Left lung (tissue), 10 donors: ENCODE data around the gene SPP1. TPM values are rescaled to one million over a fixed set of nuclear protein-coding genes. Genes with fewer than 3 reads are reported as not detected.
"Not testable (repeated sequence)": the region's sequence is repeated elsewhere in the genome, so short reads cannot be mapped to it uniquely, and the experiment has no call there.

Experiments used
- ATAC-seq: fragments of 200-7000 bp; cut with Tn5 transposase; one replicate; pipeline ENCODE4 v1.9.1; 2020; ENCODE audit warnings: moderate library complexity
- DNase-seq, 4 donors: peaks; one replicate each; pipeline ENCODE4 v3.0.0-alpha.2; 2013 to 2020
- H3K27ac ChIP-seq, 2 donors: fragments of 200-600 bp; sonication (generic) in 1 of 2; one replicate each; pipeline versions ENCODE4 v1.5.0 to v1.8.0; 2020 to 2021
- H3K27me3 ChIP-seq, 2 donors: fragments of 200-600 bp; sonication (generic) in 1 of 2; one replicate each; pipeline versions ENCODE4 v1.5.0 to v1.8.0; 2020 to 2021
- H3K36me3 ChIP-seq, 2 donors: fragments of 200-600 bp; sonication (generic) in 1 of 2; one replicate each; pipeline versions ENCODE4 v1.5.0 to v1.8.0; 2020 to 2021
- H3K4me1 ChIP-seq, 2 donors: fragments of 200-600 bp; one replicate each; pipeline ENCODE4 v1.8.0; 2021
- H3K4me3 ChIP-seq, 2 donors: fragments of 200-600 bp; sonication (generic) in 1 of 2; one replicate each; pipeline versions ENCODE4 v1.5.0 to v1.8.0; 2020 to 2021; ENCODE audit warnings: mild to moderate bottlenecking in 1 of 2
- H3K9me3 ChIP-seq, 2 donors: fragments of 200-600 bp; sonication (generic) in 1 of 2; one replicate each; pipeline versions ENCODE4 v1.5.0 to v1.8.0; 2020 to 2021
- CTCF ChIP-seq, 2 donors: fragments of 200-600 bp; sonication (generic) in 1 of 2; IDR thresholded peaks; one replicate each; pipeline versions ENCODE4 v1.5.0 to v1.8.0; 2021; ENCODE audit warnings: antibody characterized with exemption in 2 of 2
- intact Hi-C, 2 donors: fragments of 100-400 bp; cut with DNase I; formaldehyde crosslinking; loops; one replicate each; pipeline versions ENCODE4 v1.11.2 to v1.14.2; 2022
- polyA plus RNA-seq, 6 donors: library from polyadenylated mRNA; unstranded; fragments of 120-200 nt; gene quantifications; one replicate each; pipeline ENCODE4 v1.2.1, GENCODE V29; 2013; ENCODE audit not compliant: insufficient read length in 6 of 6
- total RNA-seq, 2 donors: library from RNA; stranded (reverse); fragmentation: NEBNext Ultra II Directional; extraction: Animal tissue kit (Norgen Biotek cat#: 25700); gene quantifications; one replicate each; pipeline ENCODE4 v1.2.1, GENCODE V29; 2021
- donor health status: DM: no; HTN: yes; CAD: no.
- donor health status: DM: no; HTN: no; CAD: no.

Gene SPP1
- total and polyA plus RNA-seq, 8 donors: 37.6 to 229 (median 75.8) TPM

DNA sequence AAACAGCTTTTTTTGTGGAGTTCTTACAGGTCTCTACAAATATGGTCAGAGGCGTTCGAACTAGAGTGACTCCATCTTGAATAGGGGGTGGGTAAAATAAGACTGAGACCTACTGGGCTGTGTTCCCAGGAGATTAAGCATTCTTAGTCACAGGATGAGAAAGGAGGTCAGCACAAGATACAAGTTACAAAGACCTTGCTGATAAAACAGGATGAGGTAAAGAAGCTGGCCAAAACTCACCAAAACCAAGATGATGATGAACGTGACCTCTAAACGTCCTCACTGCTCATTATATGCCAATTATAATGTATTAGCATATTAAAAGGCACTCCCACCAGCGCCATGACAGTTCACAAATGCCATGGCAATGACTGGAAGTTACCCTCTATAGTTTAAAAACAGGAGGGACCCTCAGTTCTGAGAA, 42.8 kb upstream of the SPP1 start:
- TF ChIP-seq CTCF (IDR thresholded peaks at IDR 0.05): no peak
- Histone ChIP-seq H3K27ac (no peak overlapping the region), H3K27me3 (no peaks in the 10 kb centered on the region), H3K4me1 (no peaks in the 10 kb centered on the region), H3K36me3 (no peaks in the 10 kb centered on the region), H3K9me3 (peaks cover 0 to 11% of the 10 kb centered on the region in 2 donors), H3K4me3 (no peak overlapping the region)
- DNase-seq (no peak), ATAC-seq (no peak)
- intact Hi-C loops: no loop called here

DNA sequence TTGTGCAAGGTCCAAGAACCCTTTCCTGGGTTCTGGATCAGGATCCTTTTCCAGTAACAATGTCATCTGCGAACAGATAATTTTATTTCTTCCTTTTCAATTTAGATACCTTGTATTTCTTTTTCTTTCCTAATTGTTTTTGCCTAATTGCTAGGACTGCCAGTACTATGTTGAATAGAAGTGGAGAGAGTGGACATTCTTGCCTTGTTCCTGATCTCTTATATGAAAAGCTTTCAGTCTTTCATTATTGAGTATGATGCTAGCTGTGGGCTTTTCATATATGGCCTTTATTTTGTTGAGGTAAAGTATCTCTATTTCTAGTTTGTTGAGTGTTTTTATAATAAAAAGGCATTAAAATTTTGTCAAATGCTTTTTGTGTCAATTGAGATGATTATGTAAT, 42.2 kb upstream of the SPP1 start:
- Histone ChIP-seq H3K4me1 (no peaks in the 10 kb centered on the region), H3K4me3 (no peak overlapping the region), H3K27me3 (no peaks in the 10 kb centered on the region), H3K27ac (no peak overlapping the region), H3K36me3 (no peaks in the 10 kb centered on the region), H3K9me3 (peaks cover 0 to 11% of the 10 kb centered on the region in 2 donors)
- no peak for TF ChIP-seq CTCF (IDR thresholded peaks at IDR 0.05)
- intact Hi-C loops: no loop called here
- DNase-seq (no peak), ATAC-seq (no peak)

DNA sequence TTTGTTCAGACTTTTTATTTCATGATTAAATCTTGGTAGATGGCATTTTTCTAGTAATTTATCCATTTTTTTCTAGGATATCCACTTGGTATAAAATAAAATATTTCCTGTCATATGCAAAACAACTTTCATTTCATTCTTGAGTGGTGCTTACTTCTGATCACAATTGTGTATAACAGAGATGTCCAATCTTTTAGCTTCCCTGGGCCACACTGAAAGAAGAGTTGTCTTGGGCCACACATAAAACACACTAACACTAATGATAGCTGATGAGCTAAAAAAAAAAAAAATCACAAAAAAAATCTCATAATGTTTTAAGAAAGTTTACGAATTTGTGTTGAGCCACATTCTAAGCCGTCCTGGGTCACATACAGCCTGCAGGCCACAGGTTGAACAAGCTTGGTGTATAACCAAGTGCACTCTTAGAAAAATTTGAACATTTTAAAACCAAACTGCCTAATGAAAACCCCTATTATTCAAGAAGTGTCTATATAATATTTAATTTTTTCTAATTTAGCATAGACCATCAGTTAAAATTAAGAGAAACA, 41.3 kb upstream of the SPP1 start:
- TF ChIP-seq CTCF (IDR thresholded peaks at IDR 0.05): no peak
- H3K36me3 ChIP-seq: no peaks in the 10 kb centered on the region
- H3K9me3 ChIP-seq: peaks cover 0 to 11% of the 10 kb centered on the region in 2 donors
- H3K4me1 ChIP-seq: no peaks in the 10 kb centered on the region
- H3K27me3 ChIP-seq: no peaks in the 10 kb centered on the region
- DNase-seq: no peak
- no peak overlapping the region for H3K27ac ChIP-seq
- no peak for ATAC-seq
- intact Hi-C loops: no loop called here
- H3K4me3 ChIP-seq: no peak overlapping the region

DNA sequence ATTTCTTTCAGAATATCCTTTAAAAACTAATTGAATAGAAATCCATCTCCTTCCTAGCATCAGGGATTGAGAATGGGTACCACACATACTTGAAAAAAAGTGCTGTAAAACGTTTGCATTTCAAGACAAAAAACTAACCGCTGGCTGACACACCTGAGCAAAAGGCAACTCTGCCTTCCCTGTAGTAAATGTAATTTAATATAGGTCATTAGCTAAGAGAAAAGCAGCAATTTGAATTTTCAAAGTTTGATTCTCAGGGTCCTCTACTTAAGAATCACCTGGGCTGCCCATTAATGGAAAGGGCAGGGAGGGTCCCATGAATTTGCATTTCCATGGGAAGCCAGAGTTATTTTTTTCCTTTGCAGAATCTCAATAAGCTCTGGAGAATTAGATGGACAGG, 40.5 kb upstream of the SPP1 start:
- intact Hi-C loops: no loop called here
- no peak for TF ChIP-seq CTCF (IDR thresholded peaks at IDR 0.05)
- no peak for ATAC-seq

DNA sequence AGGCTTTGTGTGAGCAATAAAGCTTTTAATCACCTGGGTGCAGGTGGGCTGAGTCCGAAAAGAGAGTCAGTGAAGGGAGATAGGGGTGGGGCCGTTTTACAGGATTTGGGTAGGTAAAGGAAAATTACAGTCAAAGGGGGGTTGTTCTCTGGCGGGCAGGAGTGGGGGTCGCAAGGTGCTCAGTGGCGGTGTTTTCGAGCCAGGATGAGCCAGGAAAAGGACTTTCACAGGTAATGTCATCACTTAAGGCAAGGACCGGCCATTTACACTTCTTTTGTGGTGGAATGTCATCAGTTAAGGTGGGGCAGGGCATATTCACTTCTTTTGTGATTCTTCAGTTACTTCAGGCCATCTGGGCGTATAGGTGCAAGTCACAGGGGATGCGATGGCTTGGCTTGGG, 39.6 kb upstream of the SPP1 start:
- DNase-seq, H3K36me3 ChIP-seq, intact Hi-C loops, H3K9me3 ChIP-seq, H3K27me3 ChIP-seq, H3K4me1 ChIP-seq, H3K4me3 ChIP-seq, ATAC-seq, H3K27ac ChIP-seq: not testable (repeated sequence)

More for the DNA sequence above, 40.5 kb upstream of the SPP1 start:
- no peak overlapping the region for H3K4me3 ChIP-seq
- H3K27ac ChIP-seq: no peak overlapping the region
- H3K27me3 ChIP-seq: no peaks in the 10 kb centered on the region
- peaks cover 0 to 11% of the 10 kb centered on the region in 2 donors for H3K9me3 ChIP-seq
- H3K4me1 ChIP-seq: no peaks in the 10 kb centered on the region
- H3K36me3 ChIP-seq: no peaks in the 10 kb centered on the region
- no peak for DNase-seq

- Histone ChIP-seq H3K27me3 (no peaks in the 10 kb centered on the region), H3K9me3 (no peaks in the 10 kb centered on the region), H3K36me3 (no peaks in the 10 kb centered on the region), H3K27ac (no peak overlapping the region), H3K4me1 (no peaks in the 10 kb centered on the region), H3K4me3 (no peak overlapping the region)
- DNase-seq: no peak
- intact Hi-C loops: no loop called here
- ATAC-seq: no peak
- no peak for TF ChIP-seq CTCF (IDR thresholded peaks at IDR 0.05)
Measured at GRCh38 chr4:87937523-87937922, 38.0 kb upstream of the SPP1 start.
